ENCODE data around the gene RPL22L1.

DNA sequence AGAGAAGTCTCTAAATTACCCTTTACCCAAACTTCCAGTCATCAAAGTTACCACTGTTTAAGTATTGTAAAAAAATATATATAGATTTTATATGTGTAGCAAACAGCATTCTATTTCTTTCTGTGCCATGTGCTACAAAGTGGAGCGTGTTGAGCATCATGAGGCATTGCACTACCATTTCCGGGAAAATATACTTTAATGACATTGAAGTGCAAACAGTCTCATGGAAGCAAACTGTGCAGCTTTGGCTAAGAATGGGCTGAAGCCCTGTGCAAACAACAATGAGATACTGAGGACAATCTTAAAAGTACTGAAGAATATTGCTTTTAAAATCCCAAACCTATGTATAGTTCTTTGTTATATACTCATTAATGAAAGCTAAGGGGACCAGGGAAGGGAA is 6.5 kb upstream of the RPL22L1 start:
- TF ChIP-seq, protein P1, sequence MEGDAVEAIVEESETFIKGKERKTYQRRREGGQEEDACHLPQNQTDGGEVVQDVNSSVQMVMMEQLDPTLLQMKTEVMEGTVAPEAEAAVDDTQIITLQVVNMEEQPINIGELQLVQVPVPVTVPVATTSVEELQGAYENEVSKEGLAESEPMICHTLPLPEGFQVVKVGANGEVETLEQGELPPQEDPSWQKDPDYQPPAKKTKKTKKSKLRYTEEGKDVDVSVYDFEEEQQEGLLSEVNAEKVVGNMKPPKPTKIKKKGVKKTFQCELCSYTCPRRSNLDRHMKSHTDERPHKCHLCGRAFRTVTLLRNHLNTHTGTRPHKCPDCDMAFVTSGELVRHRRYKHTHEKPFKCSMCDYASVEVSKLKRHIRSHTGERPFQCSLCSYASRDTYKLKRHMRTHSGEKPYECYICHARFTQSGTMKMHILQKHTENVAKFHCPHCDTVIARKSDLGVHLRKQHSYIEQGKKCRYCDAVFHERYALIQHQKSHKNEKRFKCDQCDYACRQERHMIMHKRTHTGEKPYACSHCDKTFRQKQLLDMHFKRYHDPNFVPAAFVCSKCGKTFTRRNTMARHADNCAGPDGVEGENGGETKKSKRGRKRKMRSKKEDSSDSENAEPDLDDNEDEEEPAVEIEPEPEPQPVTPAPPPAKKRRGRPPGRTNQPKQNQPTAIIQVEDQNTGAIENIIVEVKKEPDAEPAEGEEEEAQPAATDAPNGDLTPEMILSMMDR (conservative IDR thresholded peaks at IDR 0.05; ENCODE audit: low read depth in 2 of 2) = no peak
- TF ChIP-seq EZH2 (IDR thresholded peaks at IDR 0.05; ENCODE audit: low read depth, unreplicated experiment) = no peak
- no peak for TF ChIP-seq POLR2AphosphoS5 (IDR thresholded peaks at IDR 0.05; ENCODE audit: low read depth)
- TF ChIP-seq, protein P2, sequence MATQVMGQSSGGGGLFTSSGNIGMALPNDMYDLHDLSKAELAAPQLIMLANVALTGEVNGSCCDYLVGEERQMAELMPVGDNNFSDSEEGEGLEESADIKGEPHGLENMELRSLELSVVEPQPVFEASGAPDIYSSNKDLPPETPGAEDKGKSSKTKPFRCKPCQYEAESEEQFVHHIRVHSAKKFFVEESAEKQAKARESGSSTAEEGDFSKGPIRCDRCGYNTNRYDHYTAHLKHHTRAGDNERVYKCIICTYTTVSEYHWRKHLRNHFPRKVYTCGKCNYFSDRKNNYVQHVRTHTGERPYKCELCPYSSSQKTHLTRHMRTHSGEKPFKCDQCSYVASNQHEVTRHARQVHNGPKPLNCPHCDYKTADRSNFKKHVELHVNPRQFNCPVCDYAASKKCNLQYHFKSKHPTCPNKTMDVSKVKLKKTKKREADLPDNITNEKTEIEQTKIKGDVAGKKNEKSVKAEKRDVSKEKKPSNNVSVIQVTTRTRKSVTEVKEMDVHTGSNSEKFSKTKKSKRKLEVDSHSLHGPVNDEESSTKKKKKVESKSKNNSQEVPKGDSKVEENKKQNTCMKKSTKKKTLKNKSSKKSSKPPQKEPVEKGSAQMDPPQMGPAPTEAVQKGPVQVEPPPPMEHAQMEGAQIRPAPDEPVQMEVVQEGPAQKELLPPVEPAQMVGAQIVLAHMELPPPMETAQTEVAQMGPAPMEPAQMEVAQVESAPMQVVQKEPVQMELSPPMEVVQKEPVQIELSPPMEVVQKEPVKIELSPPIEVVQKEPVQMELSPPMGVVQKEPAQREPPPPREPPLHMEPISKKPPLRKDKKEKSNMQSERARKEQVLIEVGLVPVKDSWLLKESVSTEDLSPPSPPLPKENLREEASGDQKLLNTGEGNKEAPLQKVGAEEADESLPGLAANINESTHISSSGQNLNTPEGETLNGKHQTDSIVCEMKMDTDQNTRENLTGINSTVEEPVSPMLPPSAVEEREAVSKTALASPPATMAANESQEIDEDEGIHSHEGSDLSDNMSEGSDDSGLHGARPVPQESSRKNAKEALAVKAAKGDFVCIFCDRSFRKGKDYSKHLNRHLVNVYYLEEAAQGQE (IDR thresholded peaks at IDR 0.05; ENCODE audit: unreplicated experiment) = no peak

Data from GM23338 (cell line).